HEK293T (cell line): ENCODE measurements around the gene CTNNBL1.
A peak's percentile ranks its signal among the peaks of the same experiment; 100 is the strongest.

Experiments
- CTCF ChIA-PET: fragments of 350-600 bp; formaldehyde crosslinking; extraction: SDS; loops from one replicate; lab custom pipeline; 2021; ENCODE audit warnings: antibody characterized with exemption, inconsistent platforms; lab: Yijun Ruan, JAX
- POLR2A ChIA-PET: fragments of 350-600 bp; formaldehyde crosslinking; extraction: SDS; loops from one replicate; lab custom pipeline; 2020; ENCODE audit warnings: antibody characterized with exemption, inconsistent platforms; lab: Yijun Ruan, JAX
- DNase-seq: peaks from one replicate; pipeline ENCODE4 v3.0.0; 2012; ENCODE audit warnings: mixed read lengths; ENCODE audit errors: extremely low spot score
- ARNT ChIP-seq: fragments of 450-650 bp; IDR thresholded peaks from 2 replicates; pipeline ENCODE4 v1.6.1; 2017; ENCODE audit warnings: mild to moderate bottlenecking
- BHLHE40 ChIP-seq: fragments of 450-650 bp; IDR thresholded peaks from 2 replicates; pipeline ENCODE4 v1.6.1; 2016; ENCODE audit warnings: mild to moderate bottlenecking, moderate library complexity, borderline replicate concordance
- CTBP1 ChIP-seq: fragments of 450-650 bp; IDR thresholded peaks from 2 replicates; pipeline ENCODE4 v1.6.1; 2016; ENCODE audit warnings: borderline replicate concordance
- ELF4 ChIP-seq: fragments of 450-650 bp; IDR thresholded peaks from 2 replicates; pipeline ENCODE4 v1.6.1; 2017; ENCODE audit warnings: antibody characterized with exemption
- FOXA1 ChIP-seq: fragments of 450-650 bp; IDR thresholded peaks from 2 replicates; pipeline ENCODE4 v1.6.1; 2016; ENCODE audit warnings: mild to moderate bottlenecking
- FOXK2 ChIP-seq: fragments of 450-650 bp; IDR thresholded peaks from 2 replicates; pipeline ENCODE4 v1.6.1; 2016; ENCODE audit warnings: mild to moderate bottlenecking
- FOXM1 ChIP-seq: fragments of 450-650 bp; IDR thresholded peaks from 2 replicates; pipeline ENCODE4 v1.6.1; 2017; ENCODE audit warnings: mild to moderate bottlenecking, borderline replicate concordance
- HDGF ChIP-seq: fragments of 450-650 bp; IDR thresholded peaks from 2 replicates; pipeline ENCODE4 v1.6.1; 2017; ENCODE audit warnings: antibody characterized with exemption, borderline replicate concordance
- L3MBTL2 ChIP-seq: fragments of 450-650 bp; conservative IDR thresholded peaks from 2 replicates; pipeline ENCODE4 v1.6.1; 2016; ENCODE audit warnings: mild to moderate bottlenecking
- LEF1 ChIP-seq: fragments of 450-650 bp; IDR thresholded peaks from 2 replicates; pipeline ENCODE4 v1.6.1; 2017; ENCODE audit warnings: mild to moderate bottlenecking, borderline replicate concordance
- NFRKB ChIP-seq: fragments of 450-650 bp; IDR thresholded peaks from 2 replicates; pipeline ENCODE4 v1.6.1; 2016; ENCODE audit warnings: mild to moderate bottlenecking, moderate library complexity
- PKNOX1 ChIP-seq: fragments of 450-650 bp; IDR thresholded peaks from 2 replicates; pipeline ENCODE4 v1.6.1; 2016
- SP1 ChIP-seq: fragments of 450-650 bp; IDR thresholded peaks from 2 replicates; pipeline ENCODE4 v1.6.1; 2017
- SUZ12 ChIP-seq: fragments of 450-650 bp; IDR thresholded peaks from 2 replicates; pipeline ENCODE4 v1.6.1; 2016; ENCODE audit warnings: mild to moderate bottlenecking
- TARDBP ChIP-seq: fragments of 450-650 bp; IDR thresholded peaks from 2 replicates; pipeline ENCODE4 v1.6.1; 2016
- ZNF384 ChIP-seq: fragments of 450-650 bp; IDR thresholded peaks from 2 replicates; pipeline ENCODE4 v1.6.1; 2016

Gene CTNNBL1

DNA sequence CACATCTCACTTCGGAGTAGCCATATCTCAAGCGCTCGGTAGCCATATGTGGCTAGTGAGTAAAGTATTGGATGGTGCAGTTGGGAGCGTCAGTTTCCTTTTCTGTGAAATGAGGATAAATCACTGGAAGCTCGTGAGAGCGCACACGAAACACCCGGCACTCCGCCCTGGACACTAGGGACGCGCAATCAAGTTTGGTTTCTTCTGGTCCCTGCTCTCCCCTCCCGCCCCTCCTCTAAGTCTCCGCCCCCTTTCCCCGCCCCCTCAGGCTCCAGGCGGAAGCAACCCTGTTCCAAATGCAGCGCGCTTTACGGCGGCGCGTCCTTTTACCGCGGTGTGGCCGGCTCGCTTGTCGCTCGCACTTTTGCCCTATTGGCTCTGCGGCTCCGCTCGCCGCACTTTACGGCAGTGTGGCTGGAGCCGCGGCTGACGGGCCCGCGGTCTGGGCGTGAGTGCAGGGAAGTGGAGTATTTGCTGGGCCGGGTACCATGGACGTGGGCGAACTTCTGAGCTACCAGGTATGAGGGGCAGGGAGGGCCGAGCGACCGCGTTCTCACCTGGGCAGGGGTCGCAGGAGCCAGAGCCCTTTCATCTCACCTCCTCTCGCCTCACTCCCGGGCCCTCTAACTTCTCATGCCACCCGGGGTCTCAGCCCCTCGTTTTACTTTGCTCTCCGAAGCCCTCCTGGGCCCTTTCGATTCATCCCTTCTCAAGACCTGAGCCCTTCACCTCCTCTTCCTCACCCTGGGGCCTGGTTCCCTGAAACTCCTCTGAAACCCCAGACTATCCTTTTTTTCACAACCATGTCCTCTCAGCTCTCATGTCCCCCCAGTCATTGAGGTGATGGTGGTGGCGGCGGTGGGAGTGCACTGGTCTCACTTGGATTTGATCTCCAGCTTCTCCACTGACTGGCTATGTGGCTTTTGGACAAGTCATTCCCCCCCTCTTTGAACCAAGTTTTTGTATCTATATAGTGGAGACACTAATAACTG is at the start of gene CTNNBL1:
Gene CTNNBL1 (plus strand): TSS at position 396 of the 992 bp plus-strand sequence. CDS start 93 bp downstream, at position 489.
- no peak for TF ChIP-seq LEF1
- no peak for TF ChIP-seq CTBP1
- no peak for TF ChIP-seq SUZ12
- TF ChIP-seq HDGF = no peak
- no peak for TF ChIP-seq ELF4
- TF ChIP-seq ZNF384 = no peak
- TF ChIP-seq FOXM1 = no peak
- TF ChIP-seq ARNT = no peak
- TF ChIP-seq FOXK2 = no peak
- no peak for TF ChIP-seq NFRKB
- no peak for TF ChIP-seq L3MBTL2
- no peak for TF ChIP-seq BHLHE40
- no peak for TF ChIP-seq SP1
- no peak for TF ChIP-seq PKNOX1
- CTCF ChIA-PET = interaction anchor here (0.6 kb wide), 1 partner anchor 35 kb away, joined by 3 read pairs; no protein-coding TSS in a partner anchor
- DNase-seq = peak; percentile 94

DNA sequence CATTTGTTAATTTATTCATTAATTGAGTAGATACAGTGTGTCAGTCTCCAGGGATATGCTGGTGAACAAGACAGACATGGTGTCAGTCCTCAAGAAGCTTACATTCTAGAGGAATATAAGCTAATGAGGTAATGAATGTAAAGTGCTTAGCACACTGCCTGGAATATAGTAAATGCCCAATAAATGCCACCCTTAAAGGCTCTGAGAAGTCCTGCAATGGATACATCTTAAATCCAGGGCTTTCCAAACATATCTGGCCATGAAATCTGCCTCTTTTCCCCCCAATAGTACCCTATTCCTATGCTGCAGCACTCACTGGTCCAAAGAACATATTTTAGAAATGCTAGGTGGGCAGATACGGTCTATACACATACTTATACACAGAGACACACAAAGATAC is 49.2 kb upstream of the CTNNBL1 start:
- ChIA-PET CTCF (no interaction called here), POLR2A (no interaction called here)
- no peak for DNase-seq
- TF ChIP-seq LEF1 = no peak
- no peak for TF ChIP-seq CTBP1
- no peak for TF ChIP-seq FOXA1
- TF ChIP-seq ZNF384 = no peak
- TF ChIP-seq SUZ12 = no peak
- no peak for TF ChIP-seq FOXK2
- TF ChIP-seq NFRKB = no peak
- TF ChIP-seq ARNT = no peak
- TF ChIP-seq ELF4 = no peak
- no peak for TF ChIP-seq FOXM1
- TF ChIP-seq BHLHE40 = no peak
- TF ChIP-seq HDGF = no peak
- TF ChIP-seq SP1 = no peak
- no peak for TF ChIP-seq L3MBTL2
- no peak for TF ChIP-seq PKNOX1
- no peak for TF ChIP-seq TARDBP

More for the DNA sequence above, at the start of gene CTNNBL1:
- POLR2A ChIA-PET = interaction anchor here (0.6 to 1.3 kb wide), 5 partner anchors 11 to 197 kb away, joined by 3 to 5 read pairs (median 3); no protein-coding TSS in a partner anchor

GRCh38 chr20:37647946-37648345 is 45.9 kb upstream of the CTNNBL1 start:
- TF ChIP-seq FOXA1 = no peak
- TF ChIP-seq FOXM1 = no peak
- no peak for TF ChIP-seq ZNF384
- no peak for TF ChIP-seq ELF4
- TF ChIP-seq TARDBP = no peak
- TF ChIP-seq FOXK2 = no peak
- ChIA-PET POLR2A (no interaction called here), CTCF (no interaction called here)
- DNase-seq = no peak

DNA sequence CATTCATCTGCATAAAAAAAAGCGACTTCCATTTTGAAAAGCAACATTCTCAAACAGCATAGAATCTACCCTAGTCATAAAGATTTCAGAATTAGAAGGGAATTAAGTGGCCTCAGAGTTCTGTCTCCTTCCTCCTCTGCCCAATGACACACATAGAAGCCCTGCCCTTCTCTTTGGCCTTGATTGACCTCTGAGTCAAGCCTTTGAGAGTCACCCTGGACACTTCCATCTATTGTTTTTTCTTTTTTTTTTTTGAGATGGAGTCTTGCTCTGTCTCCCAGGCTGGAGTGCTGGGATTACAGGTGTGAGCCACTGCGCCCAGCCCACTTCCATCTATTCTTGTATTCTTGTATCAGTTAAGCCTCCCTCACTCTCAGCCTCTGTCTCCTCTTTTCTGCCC is 44.8 kb upstream of the CTNNBL1 start:
- CTCF ChIA-PET = no interaction called here
- DNase-seq = no peak
- POLR2A ChIA-PET = no interaction called here
- no peak for TF ChIP-seq BHLHE40
- TF ChIP-seq PKNOX1 = no peak
- TF ChIP-seq ZNF384 = no peak
- no peak for TF ChIP-seq ELF4
- no peak for TF ChIP-seq FOXM1
- TF ChIP-seq NFRKB = no peak
- no peak for TF ChIP-seq SP1
- TF ChIP-seq HDGF = no peak
- TF ChIP-seq LEF1 = no peak
- TF ChIP-seq FOXA1 = no peak
- TF ChIP-seq ARNT = no peak
- no peak for TF ChIP-seq TARDBP

DNA sequence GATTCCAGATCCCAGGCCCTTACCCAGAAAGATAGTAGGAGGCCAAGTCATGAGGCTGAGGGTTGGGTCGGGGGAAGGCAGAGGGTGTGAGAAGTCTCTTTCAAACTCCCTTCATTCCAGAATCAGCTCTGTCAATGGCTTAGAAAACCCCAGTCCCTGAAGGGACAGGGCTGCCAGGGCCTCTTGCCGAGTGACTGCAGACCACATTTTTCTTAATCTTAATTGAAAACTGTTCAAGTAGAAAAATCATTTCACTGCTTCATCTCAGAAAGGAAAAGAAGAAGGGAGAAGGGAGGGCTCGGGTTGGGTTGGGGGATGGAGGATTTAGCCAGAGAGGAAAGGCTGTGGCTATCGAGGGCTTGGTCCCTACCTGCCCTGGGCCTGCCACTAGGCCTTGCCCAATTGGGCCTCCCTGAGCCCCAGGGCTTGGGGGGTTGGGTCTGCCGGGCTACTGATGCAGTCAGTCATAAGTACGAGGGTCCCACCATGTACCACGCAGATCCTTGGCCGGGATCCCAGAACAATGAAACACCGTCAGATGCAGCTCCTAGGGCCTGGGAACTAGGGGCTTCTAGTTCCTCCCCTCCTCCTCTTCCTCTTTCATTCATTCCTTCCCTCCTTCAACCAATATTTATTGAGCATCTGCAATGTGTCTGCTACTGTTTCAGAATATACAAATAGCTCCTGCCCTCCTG is 44.0 kb upstream of the CTNNBL1 start:
- POLR2A ChIA-PET = no interaction called here
- CTCF ChIA-PET = no interaction called here
- TF ChIP-seq BHLHE40 (no peak), ARNT (no peak), PKNOX1 (no peak), SUZ12 (no peak), NFRKB (no peak), HDGF (no peak), TARDBP (no peak), LEF1 (no peak), L3MBTL2 (no peak), FOXM1 (no peak)
- DNase-seq = no peak
